GM21786 (cell line): ENCODE results near the gene C11orf52.
"Not testable (repeated sequence)": the region's sequence is repeated elsewhere in the genome, so short reads cannot be mapped to it uniquely, and the experiment has no call there.

ENCODE experiments used
- ATAC-seq: cut with Tn5 transposase; IDR thresholded peaks from one replicate; pipeline ENCODE4 v1.9.1; 2021; ENCODE audit not compliant: unreplicated experiment

The C11orf52 gene

GRCh38 chr11:111912535-111912934 is 6.2 kb upstream of the C11orf52 start, which contains the start of gene HSPB2:
TSS of gene HSPB2 (plus strand) at chr11:111912734. CDS start at chr11:111912830, 96 bp downstream.
- ATAC-seq: no peak

GRCh38 chr11:111913031-111913861 is 5.5 kb upstream of the C11orf52 start:
- ATAC-seq: no peak

DNA sequence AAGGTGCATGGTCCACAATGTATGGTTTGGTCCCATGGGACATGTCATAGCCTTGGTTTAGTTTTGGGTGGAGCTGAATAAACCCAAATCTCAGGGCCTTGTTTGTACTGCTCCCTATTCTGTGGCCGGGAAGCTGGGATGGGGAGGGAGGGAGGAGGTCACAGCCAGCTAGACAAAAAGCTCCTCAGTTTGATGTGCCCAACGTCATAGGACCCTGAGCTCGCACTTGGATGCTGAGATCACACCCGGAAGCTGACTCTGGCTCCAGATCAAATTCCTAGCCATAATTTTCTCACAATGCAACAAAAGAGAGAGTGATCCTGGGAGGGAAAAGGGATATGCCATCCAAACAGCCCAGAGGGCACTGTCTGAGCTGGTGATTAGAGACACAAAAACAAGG is 4.7 kb upstream of the C11orf52 start:
- ATAC-seq: no peak

GRCh38 chr11:111916768-111917167 is 1.9 kb upstream of the C11orf52 start:
- ATAC-seq: no peak

DNA sequence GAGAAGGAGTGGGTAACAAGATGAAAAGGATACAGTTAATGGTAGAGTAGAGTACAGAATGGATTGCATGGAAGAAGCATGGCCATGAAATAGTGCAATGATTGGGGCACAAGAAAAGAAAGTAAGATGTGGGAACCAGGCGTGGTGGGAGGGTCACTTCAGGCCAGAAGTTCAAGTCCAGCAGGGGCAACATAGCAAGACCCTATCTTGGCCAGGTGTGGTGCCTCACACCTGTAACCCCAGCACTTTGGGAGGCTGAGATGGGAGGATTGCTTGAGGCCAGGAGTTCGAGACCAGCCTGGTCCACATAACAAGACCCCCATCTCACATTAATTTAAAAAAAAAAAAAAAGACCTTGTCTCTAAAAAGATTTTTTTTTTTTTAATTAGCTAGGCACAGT is 1.4 kb upstream of the C11orf52 start:
- no peak for ATAC-seq

GRCh38 chr11:111917788-111918187 is 925 bp upstream of the C11orf52 start:
- ATAC-seq: no peak

DNA sequence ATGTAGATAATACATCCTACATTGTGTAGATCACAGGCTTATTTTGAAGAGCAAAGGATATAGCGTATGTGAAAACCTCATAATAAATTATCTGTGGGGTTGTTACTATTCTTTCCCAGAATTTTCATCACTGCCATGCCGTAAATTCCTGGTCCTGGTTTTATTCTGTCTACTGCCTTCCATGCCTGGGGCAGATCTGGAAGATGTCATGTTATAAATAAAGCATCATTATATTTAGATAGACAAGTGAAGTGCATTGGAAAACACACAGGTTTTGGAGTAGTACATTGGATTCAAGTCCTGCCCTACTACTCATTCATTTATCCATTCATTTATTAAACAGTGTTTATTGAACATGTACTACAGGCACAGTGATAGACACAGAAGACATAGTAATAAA is 2.2 kb downstream of the C11orf52 start:
- ATAC-seq: no peak

DNA sequence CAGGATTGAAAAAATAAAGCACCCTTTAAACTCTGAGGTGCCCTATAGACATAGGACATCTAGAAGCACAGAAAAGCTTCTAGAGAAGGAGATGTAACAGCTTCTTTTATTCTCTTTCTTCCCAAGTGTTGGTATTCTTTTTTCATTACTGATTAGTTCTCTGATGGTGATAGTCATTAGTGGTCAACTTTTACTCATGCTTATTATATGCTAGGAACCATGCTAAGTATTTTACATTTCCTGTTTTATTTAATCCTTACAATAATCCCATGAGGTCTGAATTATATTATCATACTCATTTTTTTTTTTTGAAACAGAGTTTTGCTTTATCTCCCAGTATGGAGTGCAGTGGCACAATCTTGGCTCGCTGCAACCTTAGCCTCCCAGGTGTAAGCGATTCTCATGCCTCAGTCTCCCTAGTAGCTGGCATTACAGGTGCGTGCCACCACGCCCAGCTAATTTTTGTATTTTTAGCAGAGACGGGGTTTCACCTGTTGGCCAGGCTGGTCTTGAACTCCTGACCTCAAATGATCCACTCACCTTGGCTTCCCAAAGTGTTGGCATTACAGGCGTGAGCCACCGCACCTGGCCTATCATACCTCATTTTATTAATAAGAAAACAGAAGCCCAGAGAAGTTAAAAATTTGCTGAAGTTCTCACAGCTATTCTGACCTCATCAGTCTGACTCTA is 3.0 kb downstream of the C11orf52 start:
- no peak for ATAC-seq

- no peak for ATAC-seq
Measured at GRCh38 chr11:111922803-111923202, 4.1 kb downstream of the C11orf52 start.

DNA sequence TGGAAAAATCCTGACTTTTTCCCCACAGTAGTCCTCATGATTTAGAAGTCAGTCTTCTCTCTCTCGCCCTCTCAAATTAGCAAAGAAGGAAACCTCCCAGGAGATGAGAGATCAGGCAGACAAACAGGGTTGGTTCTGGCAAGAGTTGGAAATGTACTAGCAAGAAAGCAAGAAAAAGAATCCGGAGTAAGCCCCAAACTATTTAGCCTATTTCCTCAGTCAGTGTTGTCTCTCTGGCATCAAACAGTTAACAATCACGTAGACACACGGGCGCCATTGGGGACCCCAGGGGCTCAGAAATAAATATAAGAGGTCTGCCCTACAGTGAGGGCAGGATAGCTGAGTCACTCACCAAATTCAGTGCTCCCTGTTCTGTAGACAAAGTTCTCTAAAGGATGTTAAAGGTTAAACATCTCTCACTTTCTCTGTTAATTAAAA is 4.7 kb downstream of the C11orf52 start:
- ATAC-seq: no peak

GRCh38 chr11:111923951-111924350 is 5.2 kb downstream of the C11orf52 start:
- no peak for ATAC-seq

DNA sequence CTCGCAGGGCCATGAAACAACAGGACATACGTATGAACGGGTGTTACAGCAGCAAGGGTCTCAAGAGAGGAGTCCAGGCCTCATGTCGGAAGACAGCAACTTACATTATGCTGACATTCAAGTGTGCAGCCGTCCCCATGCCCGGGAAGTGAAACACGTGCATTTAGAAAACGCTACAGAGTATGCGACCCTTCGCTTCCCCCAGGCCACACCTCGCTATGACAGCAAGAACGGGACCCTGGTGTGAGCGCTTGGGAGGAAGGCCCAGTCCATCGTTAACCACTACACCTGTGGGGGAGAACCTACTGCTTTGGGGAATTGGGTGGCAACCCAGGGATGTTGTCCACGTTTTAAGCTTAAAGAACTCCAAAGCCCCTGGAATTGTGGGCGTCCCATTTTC is 7.2 kb downstream of the C11orf52 start:
- no peak for ATAC-seq

- peak; percentile 90 for ATAC-seq
Measured at GRCh38 chr11:111926505-111927391, 8.0 kb downstream of the C11orf52 start.

DNA sequence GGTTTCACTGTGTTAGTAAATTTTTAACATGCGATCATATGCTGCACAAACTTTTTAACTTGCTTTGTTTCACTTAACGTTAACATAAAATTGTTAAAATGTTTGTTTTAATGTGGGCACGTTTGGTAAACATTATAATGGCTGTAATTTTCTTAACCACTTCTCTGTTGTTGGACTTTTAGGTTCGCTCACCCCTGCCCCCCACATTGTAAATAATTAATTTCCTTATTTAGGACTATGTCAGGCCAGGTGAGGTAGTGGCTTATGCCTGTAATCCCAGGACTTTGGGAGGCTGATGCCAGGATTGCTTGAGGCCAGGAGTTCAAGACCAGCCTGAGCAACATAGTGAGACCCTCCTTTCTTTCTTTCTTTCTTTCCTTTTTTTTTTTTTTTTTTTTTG is 11.8 kb downstream of the C11orf52 start:
- ATAC-seq: no peak

DNA sequence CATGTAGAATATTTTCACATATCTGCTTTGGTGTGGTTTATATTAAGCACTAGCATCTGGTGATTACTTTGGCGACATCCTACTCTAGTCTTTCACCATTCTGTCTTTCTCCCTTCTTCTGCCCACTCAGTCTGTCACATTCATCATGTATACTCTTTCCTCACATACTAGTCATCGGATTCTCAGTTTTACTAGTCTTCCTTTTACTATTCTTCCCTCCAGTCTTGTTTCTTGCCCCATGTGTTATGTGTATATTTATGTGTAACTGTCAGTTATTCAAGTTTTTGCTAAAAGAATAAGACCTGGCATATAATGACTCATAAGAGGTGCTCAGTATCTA is 13.9 kb downstream of the C11orf52 start:
- ATAC-seq: no peak

DNA sequence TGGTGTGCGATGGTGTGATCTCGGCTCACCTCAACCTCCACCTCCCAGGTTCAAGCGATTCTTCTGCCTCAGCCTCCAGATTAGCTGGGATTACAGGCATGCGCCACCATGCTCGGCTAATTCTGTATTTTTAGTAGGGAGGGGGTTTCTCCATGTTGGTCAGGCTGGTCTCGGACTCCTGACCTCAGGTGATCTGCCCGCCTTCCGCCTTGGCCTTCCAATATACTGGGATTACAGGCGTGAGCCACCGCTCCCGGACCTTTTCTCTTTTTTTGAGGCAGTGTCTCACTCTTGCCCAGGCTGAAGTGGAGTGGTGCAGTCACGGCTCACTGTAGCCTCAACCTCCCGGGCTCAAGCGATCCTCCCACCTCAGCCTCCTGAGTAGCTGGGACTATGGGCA is 14.5 kb downstream of the C11orf52 start:
- ATAC-seq: not testable (repeated sequence)

DNA sequence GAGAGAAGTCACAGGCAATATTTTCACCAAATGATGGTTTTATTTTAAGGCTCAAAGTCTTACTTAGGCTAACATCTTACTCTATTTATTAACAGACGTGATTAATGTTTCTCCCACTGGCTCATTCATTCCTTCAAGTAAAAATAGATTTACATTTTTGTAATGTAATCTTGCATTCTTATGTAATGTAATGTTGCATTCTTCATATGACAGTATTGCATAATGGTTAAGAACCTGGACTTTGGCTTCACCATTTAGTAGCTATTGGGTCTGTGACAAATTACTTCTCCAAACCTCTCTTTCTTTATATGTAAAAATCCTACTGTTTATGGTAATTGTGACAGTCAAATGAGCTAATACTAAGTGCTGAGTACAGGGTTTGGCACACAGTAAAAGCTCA is 15.2 kb downstream of the C11orf52 start:
- no peak for ATAC-seq

GRCh38 chr11:111934306-111934705 is 15.6 kb downstream of the C11orf52 start:
- no peak for ATAC-seq

DNA sequence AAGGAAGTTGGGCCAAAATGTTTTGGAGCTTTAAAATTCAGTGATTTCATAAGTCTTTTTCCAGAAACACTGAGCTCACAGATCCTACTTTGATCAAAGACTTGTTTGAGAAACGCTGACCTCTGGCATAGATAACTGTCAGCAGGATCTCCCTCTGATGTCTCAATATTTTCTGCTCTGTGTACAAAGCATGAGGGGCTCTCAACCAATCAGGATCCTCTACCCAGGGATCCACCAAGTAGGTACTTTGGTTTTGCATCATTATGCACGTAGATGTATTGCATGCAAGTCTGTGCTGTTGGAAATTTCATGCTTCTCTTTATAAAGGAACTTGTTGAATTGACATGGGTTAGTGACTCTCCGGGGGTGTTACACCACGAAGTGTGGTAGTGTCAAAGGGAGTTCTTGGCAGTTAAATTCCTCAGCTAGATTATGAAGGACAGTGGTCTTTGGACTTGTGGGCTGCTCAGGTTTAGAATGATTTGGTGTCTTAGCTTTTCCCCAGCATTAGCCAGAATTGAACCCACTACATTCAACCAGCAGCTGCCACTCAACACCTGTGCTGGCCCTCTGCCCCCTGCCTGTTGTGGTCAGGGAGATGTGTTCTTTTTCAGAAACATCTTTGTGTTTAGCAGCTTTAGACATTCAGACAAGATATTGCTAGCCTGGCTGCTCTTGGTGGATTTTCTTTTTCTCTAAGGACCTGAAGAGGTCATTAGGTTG is 16.8 kb downstream of the C11orf52 start:
- ATAC-seq: no peak

DNA sequence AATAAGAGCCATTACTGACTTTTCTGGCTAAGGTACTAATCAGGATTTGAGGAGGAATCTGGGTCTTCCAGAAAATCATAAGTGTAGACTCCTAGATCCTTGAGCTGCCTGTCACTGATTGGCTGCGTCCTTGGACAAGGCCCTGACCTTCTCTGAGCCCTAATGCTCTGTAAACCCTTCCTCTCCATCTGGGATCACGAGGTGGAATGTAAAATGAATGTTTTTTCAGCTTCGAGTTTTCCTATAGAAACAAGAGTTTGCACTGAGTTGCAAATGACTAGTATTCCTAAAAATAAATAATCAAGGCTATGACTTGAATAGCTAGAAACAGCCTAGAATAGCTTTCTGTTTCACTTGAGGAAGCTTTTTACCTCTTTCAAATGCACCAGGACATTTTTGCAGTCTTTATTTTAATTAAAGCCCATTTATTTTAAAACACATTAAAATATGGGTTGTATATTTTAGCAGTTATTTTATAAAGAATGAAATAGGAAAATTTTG is 17.4 kb downstream of the C11orf52 start:
- ATAC-seq: no peak

- ATAC-seq: no peak
Measured at GRCh38 chr11:111937461-111937769, 18.7 kb downstream of the C11orf52 start.
